ENCODE measurements around the gene EXOSC1.
"Not testable (repeated sequence)": the region's sequence is repeated elsewhere in the genome, so short reads cannot be mapped to it uniquely, and the experiment has no call there.

EXOSC1 gene, protein sequence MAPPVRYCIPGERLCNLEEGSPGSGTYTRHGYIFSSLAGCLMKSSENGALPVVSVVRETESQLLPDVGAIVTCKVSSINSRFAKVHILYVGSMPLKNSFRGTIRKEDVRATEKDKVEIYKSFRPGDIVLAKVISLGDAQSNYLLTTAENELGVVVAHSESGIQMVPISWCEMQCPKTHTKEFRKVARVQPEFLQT

DNA sequence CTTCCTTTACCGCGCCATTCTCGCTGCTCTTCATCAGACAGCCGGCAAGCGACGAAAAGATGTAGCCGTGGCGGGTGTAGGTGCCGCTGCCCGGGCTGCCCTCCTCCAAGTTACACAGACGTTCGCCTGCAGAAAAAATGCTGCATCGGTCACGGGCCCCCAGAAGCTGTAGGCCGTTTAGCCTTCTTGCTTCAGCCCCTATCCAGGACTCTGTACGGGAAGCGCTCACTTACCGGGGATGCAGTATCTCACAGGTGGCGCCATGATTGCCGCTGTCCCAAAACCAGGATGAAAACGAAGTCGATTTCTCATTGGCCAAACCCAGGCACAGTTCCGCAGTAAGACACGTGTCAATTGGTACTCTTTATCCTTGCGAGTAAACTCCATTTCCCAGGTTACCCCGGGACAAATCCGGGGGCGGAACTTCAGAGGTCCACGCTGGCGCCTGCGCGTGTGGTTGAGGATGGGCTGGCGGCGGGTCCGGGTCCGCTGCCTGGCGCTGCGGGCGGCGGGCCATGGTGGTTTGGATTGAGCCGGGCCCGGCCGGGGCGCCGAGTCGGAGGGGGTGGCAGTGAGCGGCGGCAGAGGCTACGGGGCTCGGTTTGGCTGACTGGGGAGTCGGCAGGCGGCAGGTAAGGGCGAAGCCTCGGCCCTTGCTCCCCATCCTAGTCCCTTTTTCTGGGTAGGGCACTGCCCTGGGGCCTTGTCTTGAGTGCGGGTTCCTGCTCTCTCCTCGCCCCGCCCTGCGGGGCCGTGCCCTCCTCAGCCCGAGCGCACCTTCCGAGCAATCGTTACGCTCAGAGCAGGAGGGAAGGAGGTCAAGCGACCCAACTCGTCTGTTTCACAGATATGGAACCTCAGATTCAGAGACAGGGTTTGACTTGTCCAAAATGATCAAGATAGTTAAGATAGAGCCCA lies at the start of gene EXOSC1, which contains the start of gene ZDHHC16:
Gene EXOSC1 (minus strand): TSS at position 285 of the 918 bp plus-strand sequence. CDS start 21 bp downstream, at position 264.
Gene ZDHHC16 (plus strand): TSS at position 454 of the 918 bp plus-strand sequence. CDS start 5,501 bp downstream, outside the sequence.
- DNase-seq: peak; percentile 100

DNA sequence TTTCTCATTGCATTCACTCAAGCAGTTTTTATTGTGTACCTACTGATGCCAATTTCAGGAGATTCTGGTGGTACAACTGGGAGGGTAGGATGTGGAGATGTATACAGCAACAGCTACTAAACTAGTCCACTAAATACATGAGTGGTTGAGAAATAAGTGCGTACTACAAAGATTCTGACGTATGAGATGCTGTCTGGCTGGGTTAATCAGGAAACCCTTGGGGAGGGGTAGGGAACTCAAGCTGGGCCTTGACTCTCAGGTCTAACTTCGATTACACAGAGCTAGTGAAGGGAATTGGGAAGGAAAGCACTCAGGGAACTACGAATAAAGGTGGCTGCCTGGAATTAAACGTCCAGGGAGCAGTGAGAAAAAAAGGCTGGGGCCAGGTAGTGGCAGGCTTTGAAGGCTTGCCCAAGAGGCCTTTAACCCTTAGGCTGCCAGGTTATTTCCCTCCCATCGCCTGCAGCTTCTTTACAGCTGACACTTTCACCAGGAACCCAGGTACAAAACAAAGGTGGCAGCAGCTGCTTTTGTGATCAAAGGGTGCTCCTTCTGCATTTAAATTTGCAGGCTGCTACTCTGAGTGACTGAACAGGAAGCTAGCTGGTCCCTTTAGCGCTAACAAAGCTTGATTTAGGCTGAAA lies 49.2 kb upstream of the EXOSC1 start:
- DNase-seq: peak in 1 of 2 experiments; percentile 40

DNA sequence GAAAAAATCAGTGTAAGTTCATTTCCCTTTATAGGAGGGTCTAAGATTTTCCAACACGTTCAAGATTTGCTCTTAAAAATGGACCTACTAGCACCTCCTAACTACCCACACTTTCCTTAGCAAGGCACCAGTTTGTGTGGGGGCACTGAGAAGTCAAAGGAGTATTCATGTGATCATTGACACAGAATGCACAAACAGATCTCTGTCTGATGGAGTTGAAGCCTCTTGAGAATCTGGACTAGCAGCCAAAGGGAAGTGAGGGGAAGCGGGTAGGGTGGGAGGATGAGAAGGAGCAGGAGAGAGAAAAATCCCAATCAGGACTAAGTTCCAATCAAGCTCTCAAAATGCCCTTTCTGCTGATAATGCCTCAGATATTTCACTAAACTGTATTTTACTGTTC lies 48.3 kb upstream of the EXOSC1 start:
- DNase-seq: no peak

DNA sequence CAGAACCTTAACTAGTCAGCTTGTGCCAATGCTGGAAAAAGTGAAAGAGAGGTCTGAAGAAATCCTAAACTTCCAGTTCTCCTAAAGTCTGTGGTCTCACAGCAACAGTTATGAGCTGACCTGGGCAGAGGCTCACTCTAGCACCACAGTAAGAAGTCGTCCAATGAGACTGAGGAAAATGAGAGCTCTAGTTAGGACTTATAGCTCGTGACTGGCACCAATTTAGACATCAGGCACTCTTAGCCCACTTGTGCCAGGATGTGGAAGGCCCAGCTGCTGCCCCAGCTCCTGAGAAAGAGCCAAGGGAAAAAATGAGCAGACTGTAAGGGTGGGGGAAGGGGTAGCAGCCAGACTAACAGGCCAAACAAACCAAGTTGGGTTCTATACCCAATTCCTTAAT lies 44.8 kb upstream of the EXOSC1 start:
- DNase-seq: no peak

DNA sequence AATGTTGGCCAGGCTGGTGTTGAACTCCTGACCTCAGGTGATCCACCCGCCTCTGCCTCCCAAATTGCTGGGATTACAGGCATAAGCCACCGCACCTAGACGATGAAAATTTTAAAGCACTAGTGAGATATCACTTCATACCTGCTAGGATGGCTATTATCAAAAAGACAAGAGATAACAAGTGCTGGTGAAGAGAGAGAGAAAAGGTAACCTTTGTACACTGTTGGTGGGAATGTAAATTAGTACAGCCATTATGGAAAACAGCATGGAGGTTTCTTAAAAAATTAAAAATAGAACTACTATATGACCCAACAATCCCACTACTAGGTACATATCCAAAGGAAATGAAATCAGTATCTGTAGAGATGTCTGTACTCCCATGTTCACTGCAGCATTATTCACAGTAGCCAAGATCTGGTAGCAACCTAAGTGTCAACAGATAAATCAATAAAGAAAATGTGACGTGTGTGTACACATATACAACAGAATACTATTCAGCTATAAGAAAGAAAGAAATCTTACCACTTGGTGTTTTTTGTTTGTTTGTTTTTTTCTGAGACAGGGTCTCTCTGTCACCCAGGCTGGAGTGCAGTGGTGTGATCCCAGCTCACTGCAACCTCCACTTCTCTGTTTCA lies 40.0 kb upstream of the EXOSC1 start:
- DNase-seq: no peak

DNA sequence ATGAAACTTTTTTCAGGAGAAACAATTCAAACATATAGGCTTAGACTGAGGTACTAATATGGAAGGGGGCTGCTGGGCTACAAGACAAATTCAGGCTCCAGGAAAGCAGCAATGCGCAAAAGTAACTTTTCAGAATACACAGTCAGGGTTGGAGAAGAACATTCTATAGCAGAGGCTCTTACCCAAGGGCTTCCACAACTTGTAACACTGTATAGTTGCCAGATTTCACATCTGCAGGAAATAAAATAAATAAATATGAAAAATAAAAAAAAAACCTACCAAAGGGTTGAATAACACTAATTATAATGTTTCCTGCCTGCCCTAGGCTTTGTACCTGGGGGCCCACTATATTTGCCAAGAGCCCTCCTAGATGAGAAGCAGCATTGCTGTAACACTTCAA lies 38.1 kb upstream of the EXOSC1 start:
- DNase-seq: no peak

DNA sequence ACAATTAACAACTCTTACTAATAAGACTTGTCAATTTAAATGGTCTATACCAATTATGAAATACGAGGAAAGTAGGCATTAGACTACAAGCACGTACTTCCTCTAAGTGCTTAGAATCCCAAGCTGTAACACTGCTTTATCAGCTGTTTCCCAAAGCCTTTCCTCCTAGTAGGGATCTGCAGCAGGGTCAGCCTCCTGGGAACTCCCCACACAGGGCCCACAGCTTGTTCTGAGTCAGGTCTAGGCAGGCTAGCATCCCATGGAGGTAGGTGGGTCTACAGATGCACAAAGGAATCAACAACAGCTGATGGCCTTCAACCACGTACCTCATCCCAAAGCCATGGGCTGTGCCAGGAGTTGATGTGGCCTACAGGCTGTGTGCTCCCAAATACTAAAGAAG lies 37.7 kb upstream of the EXOSC1 start:
- no peak for DNase-seq

DNA sequence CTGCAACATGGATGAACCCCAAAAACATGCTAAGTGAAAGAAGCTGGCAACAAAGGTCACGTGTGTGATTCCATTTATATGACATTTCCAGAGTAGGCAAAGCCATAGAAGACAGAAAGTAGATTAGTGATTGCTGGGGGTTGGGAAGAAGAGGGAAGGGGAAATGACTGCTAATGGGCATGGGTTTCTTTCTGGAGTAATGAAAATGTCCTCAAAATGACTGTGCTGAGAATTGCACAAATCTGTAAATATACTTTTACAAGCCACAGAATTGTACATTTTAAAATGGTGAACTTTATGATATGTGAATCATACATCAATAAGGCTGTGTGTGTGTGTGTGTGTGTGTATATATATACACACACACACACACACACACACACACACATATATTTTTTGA lies 36.6 kb upstream of the EXOSC1 start:
- no peak for DNase-seq

DNA sequence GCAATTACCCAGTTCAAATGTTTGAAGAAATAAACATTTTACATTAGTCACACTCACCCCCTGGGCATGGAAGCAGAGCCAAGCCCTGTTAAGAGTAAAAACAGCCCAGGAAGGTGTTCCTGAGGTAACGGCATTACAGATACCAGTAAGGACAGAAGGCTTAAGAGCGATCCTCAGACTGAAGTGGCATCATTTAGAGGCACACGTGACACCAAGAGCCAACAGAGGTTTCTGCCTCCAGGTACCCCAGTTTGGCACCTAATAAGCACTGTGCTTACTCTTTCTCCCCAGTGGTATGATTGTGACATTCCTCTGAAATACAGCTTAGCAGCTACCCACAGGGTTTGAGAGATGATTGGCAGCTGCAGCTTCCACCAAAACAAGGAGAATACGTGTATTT lies 35.3 kb upstream of the EXOSC1 start:
- no peak for DNase-seq

DNA sequence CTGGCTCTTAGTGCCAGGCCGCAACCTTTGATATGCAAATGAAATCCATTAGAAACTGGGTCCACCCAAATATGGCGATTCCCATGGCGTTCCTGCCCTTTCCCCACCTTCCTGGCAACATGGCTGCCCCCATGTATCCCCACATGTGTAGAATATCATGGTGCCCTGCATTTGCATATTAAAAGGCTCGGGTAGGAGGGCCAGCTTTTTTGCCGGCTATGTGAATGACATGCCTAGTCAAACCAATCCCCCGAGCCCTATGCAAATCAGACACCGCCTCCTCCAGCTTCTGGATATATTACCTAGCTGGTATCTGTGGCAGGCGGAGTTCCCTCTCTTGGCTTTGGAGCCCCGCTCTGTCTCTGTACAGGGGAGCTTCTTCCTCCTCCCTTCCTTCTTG lies 34.1 kb upstream of the EXOSC1 start:
- no peak for DNase-seq

DNA sequence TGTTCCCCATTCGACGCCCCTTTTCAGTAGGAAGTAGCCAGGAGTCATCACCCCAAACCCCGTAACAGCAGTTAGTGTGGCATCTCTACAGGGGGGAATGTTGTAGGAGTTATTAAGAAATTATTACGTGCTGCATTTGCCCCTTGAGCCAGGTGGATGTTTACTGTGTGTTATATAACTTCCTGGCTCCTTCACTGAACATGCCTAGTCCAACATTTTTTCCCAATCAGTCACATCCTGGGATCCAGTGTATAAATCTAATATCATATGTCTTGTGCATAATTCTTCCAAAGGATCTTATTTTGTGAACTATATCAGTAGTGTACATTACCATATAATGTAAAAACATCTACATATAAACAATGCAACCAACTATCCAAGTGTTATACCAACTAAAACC lies 33.6 kb upstream of the EXOSC1 start:
- not testable (repeated sequence) for DNase-seq

DNA sequence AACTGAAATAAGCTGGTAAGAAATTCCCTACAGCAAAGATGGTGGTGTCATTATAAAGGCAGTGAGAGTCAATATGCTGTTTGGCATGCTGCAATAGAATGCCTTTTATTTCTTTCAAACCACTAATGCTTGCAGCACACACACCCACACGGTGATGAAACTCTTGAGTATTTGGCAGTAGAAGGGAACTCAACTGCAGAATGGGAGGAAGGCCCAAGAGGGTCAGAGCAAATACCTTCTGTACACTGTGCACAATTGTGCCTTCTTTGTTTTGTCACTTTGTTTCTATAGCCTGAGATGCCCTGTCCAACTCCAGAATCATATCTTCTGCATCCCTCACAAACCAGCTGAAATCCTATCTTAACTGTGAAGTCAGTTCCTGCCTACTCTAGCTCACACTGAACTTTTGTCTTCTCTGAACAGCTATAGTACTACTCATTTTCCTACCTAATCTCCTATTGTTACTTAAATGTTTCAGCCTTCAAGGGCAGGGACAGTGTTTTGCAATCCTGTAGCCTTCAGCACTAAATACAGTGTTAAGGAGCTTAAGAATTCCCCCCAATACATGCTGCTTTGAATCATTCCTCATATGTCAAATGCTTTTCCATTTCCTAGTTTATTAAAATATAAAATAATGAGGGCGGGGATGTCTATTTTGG lies 30.3 kb upstream of the EXOSC1 start:
- peak; percentile 20 to 40 for DNase-seq

DNA sequence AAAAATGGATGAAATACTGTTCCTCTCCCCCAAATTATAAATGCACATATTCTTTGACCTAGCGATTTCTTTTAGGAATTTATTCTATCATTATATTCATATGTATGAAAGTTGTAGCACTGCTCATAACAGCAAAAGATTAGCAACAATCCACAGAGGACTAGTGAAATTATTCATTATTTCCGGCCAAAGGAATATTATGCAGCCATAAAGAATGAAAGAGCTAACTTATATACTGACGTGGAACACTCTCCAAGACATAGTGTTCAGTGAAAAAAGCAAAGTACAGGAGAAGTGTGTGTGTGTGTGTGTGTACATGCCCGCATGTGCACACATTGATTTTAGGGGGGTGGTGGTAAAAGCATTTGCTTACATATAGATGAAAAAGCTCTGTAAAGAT lies 29.1 kb upstream of the EXOSC1 start:
- no peak for DNase-seq

DNA sequence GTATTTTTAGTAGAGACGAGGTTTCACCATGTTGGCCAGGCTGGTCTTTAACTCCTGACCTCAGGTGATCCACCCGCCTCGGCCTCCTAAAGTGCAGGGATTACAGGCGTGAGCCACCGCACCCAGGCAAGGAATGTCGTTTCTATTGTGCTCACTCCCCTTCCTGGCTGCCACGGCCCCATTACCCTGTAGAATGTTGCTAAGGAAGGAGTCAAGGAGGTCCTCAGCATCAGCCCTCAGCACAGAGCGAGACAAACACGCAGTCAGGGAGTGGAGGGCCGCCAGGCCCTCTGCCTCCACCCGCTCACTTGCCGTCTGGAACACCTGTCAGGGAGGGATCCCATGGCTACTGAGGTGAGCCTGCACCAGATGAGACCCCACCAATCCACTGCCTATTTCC lies 23.0 kb upstream of the EXOSC1 start:
- DNase-seq: not testable (repeated sequence)

DNA sequence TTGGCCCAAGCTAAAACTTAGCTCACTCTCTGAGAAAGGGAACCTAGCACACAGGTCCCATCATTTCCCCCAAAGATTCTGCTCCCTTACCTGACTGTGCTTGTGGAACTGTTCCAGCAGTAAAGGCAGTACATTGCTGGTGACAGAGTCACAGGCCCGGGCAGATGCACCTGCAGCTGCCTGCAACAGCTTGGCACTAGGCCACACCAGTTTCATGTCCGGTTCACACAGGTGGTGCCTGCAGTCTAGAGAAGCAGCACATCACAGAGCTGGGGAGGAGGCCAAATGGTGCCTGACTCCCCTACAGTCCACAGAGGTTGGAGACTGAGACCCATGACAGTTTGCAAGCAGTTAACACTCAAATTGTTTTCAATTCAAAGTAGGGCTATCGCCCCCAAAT lies 22.4 kb upstream of the EXOSC1 start:
- DNase-seq: no peak

DNA sequence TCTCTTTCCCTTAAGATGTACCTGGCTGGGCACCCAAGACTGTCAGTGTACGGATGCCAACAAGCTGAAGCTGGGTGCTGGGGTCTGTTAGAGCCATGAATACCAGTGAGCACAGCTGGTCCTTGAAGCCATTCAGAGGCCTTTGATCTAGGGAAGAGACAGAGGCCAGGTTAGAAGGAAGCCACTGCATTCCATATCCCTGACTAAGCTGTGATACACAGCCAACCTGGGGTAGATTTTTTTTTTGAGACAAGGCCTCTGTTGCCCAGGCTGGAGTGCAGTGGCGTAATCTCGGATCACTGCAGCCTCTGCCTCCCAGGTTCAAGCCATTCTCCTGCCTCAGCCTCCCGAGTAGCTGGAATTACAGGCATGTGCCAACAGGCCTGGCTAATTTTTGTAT lies 20.9 kb upstream of the EXOSC1 start:
- no peak for DNase-seq

DNA sequence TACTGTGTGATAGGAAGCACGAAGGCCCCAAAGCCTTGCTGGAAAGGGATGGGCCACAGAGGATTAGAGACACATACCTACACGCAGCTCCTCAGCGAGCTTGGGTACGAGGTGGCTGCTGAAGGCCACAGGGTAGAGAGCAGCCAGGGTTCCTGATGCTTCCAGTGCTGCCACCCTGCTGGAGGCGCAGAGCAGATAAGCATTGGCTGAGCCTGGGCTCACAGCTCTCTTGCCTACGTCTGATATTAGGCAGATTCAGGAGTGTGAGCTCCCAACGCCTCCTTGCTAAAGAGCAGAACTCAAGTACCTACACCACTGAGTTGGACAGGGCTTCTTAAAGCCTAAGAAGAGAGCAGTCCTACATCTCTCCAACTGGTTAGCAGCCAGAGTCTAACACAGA lies 20.2 kb upstream of the EXOSC1 start:
- DNase-seq: no peak

DNA sequence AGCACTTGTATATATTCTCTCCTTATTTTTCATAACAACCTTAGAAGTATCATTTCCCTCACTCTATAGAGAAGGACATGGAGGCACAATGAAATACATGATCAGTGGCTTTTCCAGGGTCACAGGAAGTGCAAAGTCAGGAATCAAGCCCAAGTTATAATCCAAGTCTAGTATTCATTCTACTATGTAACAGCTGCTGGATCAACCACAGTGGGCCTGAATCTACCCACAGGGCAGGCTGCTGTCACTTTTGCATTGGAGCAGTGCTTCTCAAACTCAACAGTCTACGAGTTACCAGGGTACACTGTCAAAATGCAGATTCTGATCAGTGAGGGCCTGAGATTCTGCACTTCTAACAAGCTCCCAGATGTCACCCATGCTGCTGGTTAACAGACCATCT lies 18.4 kb upstream of the EXOSC1 start:
- DNase-seq: no peak

DNA sequence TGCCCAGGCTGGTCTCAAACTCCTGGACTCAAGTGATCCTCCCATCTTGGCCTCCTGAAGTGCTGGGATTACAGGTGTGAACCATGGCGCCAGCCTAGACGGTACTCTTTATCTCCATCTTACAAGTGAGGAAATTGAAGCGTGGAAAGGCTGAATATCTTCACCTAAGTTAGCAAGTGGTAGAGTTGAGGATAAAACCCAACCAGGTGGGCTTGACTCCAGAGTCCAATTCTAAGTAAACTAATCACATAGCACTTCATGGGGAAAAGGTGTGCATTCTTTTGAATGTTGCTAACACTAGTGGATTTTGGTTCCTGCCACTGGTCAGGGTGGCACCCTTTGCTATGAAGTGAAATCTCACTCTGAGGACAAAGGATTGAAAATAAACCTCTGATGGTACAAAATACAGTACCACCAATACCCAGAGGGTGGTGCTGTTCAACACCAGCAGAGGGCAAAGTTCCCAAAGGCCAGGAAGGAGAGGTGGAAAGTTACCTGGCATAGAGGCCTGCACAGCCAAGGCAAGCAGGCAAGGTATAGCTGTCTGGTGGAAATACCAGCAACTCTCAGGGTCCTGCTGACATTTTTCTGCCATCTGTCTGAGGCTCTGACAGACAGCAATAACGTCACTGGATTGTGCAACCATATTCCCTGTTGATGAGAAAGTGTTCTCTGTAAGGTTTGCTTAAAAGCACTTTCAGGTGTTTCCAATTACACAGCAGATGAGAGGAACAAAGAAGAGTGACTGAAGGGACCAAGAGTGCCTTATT lies 17.7 kb upstream of the EXOSC1 start:
- DNase-seq: peak; percentile 66 to 74

DNA sequence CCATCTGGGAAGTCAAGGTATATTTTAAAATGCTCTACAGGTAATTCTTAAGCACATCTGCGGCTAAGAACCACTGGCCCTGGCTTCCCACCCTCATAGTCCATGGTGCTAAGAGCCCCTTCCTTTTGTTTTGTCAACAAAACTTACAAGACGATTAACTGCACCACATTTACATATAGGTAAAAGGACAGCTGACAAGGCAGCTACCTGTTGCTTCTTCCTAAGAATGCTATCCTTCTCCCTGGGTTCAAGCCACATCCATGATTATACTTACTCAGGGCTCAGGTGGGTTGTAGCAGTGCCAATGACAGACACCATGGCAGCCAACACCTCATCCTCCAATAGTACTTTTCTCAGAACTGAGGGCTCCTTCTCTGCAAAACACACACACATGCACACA lies 16.5 kb upstream of the EXOSC1 start:
- DNase-seq: no peak

DNA sequence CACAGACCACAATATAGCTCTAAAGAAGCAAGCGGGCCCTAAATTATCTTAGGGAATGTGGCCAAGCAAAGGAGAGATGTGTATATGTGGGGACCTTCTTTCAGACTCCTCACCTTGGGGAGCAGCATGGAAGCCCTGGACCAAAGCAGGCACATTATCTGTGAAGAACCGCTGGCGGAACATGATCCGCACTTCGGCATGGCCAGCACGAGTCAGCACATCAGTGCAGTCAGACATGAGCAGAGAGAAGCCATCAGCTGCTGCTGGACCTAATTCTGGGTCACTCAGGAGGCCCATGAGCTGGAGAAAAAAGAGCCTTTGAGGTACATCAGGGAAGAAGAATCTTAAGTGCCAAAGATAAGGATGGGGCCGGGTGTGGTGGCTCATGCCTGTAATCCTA lies 14.1 kb upstream of the EXOSC1 start:
- no peak for DNase-seq

DNA sequence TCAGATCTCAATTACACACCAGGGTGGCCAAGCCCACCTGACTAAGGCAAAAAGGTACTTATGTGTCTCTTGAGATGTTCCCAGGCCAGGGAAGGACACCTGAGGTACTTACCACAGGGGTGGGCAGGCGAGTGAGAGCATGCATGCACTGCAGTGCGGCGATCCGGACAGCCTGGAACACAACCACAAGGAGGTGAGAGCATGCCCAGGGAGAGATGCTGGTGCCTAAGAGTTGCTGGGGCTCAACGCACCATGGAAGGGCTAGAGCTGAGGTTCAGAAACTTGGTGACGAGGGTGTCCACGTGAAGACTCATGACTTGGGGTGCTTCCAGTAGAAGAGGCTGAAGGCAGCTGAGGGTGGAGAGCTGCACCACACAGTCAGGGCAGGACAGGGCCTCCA lies 13.3 kb upstream of the EXOSC1 start:
- no peak for DNase-seq

All from Kasumi-1 (cell line).